Fibroblast of the aortic adventitia (primary cell): ENCODE results near the gene YWHAE. TPM values are rescaled to one million over a fixed set of nuclear protein-coding genes. Genes with fewer than 3 reads are reported as not detected.

Source experiments
- DNase-seq: peaks from one replicate; pipeline ENCODE4 v3.0.0-alpha.2; 2010; ENCODE audit warnings: low read depth
- H3K4me3 ChIP-seq: 2 replicates; pipeline ENCODE4 v1.5.1; 2011; ENCODE audit warnings: low read depth, mild to moderate bottlenecking, control low read depth, low read length, moderate library complexity
- CTCF ChIP-seq: IDR thresholded peaks from 2 replicates; pipeline ENCODE4 v1.5.1; 2011; ENCODE audit warnings: mild to moderate bottlenecking, low read length, control low read depth, inconsistent platforms; ENCODE audit not compliant: insufficient read depth
- total RNA-seq: library from RNA; depleted of rRNA; stranded (reverse); fragments of >200 nt; gene quantifications from 2 replicates; pipeline ENCODE4 v1.2.3, GENCODE V29; 2012; ENCODE audit warnings: low replicate concordance

Gene YWHAE
- total RNA-seq, 1 donor, result 628 TPM

GRCh38 chr17:1438593-1439083 is 38.6 kb upstream of the YWHAE start:
- TF ChIP-seq CTCF, result no peak
- DNase-seq, result peak; percentile 55
- no peak overlapping the region for H3K4me3 ChIP-seq

GRCh38 chr17:1435326-1435725 is 35.3 kb upstream of the YWHAE start:
- no peak overlapping the region for H3K4me3 ChIP-seq
- no peak for DNase-seq
- TF ChIP-seq CTCF, result no peak

- DNase-seq, result peak; percentile 51
- no peak overlapping the region for H3K4me3 ChIP-seq
- TF ChIP-seq CTCF, result no peak
Observed at GRCh38 chr17:1434150-1434549, 34.1 kb upstream of the YWHAE start.

- no peak for DNase-seq
Observed at GRCh38 chr17:1431631-1432104, 31.6 kb upstream of the YWHAE start.

GRCh38 chr17:1423456-1424135 is 23.6 kb upstream of the YWHAE start:
- TF ChIP-seq CTCF, result no peak
- no peak for DNase-seq
- H3K4me3 ChIP-seq, result no peak overlapping the region

More at GRCh38 chr17:1431631-1432104, 31.6 kb upstream of the YWHAE start:
- TF ChIP-seq CTCF, result no peak
- no peak overlapping the region for H3K4me3 ChIP-seq

GRCh38 chr17:1422885-1423284 is 22.9 kb upstream of the YWHAE start:
- no peak overlapping the region for H3K4me3 ChIP-seq
- peak; percentile 95 for DNase-seq
- no peak for TF ChIP-seq CTCF
